Epithelial cell of proximal tubule (primary cell): ENCODE results near the gene ADRB1. TPM values are rescaled to one million over a fixed set of nuclear protein-coding genes. Genes with fewer than 3 reads are reported as not detected.

Source experiments
- DNase-seq: peaks from one replicate; pipeline ENCODE4 v3.0.0-alpha.2; 2011; ENCODE audit warnings: low read depth
- H3K4me3 ChIP-seq: 2 replicates; pipeline ENCODE4 v1.5.1; 2011; ENCODE audit warnings: low read depth, mild to moderate bottlenecking, low read length
- CTCF ChIP-seq: conservative IDR thresholded peaks from 2 replicates; pipeline ENCODE4 v1.5.1; 2012; ENCODE audit warnings: low read depth, mild to moderate bottlenecking, low read length
- total RNA-seq: library from RNA; depleted of rRNA; stranded (reverse); fragments of >200 nt; gene quantifications from 2 replicates; pipeline ENCODE4 v1.2.3, GENCODE V29; 2015

The ADRB1 gene
- total RNA-seq, 1 donor from 2014 or later, result 0.06 TPM

GRCh38 chr10:114017873-114018272 lies 25.8 kb upstream of the ADRB1 start:
- H3K4me3 ChIP-seq, result no peak overlapping the region
- no peak for DNase-seq
- no peak for TF ChIP-seq CTCF

- no peak for TF ChIP-seq CTCF
- no peak overlapping the region for H3K4me3 ChIP-seq
- DNase-seq, result no peak
Measured at GRCh38 chr10:114019226-114019625, 24.4 kb upstream of the ADRB1 start.

DNA sequence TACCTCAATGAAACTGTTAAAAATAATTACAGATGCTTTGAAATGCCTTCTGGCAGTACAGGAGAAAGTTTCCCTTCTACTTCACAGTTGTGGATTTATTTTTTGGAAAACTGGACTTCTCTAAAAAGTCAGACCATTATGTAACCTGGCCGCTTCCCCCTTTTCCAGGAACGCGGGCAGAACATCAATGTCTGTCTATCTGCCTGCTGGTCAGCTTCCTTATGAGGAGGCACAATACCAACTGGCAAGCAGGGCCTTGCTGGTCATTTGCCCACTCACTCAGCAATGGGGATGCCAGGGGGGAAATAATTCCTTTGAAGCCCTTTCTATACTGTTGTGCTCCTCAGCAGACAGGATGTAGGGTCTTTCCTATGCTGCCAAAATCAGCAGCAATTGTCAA lies 22.5 kb upstream of the ADRB1 start:
- no peak for DNase-seq
- no peak overlapping the region for H3K4me3 ChIP-seq
- TF ChIP-seq CTCF, result no peak

GRCh38 chr10:114021717-114022680 lies 21.7 kb upstream of the ADRB1 start:
- TF ChIP-seq CTCF, result no peak
- H3K4me3 ChIP-seq, result no peak overlapping the region
- DNase-seq, result no peak

DNA sequence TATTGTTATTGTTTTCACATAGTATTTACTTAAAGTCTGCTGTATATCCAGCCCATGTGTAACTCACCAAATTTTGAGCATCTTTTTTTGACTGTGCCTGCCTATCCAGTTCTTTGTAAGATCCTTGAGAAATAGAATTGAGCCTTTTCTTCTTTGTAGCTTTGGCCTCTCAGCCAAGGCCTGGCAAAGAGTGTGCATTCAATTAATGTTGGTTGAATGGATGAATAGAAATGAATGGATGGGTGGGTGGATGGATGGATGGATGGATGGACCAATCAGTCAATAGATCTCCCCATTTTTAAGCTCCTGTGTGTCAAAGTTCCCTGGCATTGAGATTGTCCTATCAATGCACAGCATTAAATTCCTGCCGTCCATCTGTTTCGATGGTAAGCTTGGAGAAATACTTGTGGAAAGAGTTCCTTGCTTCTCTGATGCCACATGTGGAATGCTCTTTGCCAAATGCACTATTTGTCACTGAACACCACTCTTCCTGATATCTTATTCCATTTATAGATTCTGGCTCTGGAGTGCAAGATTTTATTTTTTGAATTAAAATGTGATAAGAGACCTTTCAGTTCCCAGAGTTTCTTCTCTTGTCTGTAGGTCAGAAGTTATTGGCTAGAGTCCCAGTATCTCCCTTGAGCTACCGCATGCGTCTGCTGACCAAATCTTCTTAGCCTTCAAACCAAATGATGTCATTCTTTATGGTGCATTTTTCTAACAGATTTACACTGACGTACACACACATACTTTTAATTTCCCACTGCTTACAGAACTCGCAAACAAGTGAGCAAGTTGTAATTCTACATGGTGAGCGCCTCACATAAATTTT lies 20.7 kb upstream of the ADRB1 start:
- DNase-seq, result no peak
- no peak for TF ChIP-seq CTCF
- no peak overlapping the region for H3K4me3 ChIP-seq

DNA sequence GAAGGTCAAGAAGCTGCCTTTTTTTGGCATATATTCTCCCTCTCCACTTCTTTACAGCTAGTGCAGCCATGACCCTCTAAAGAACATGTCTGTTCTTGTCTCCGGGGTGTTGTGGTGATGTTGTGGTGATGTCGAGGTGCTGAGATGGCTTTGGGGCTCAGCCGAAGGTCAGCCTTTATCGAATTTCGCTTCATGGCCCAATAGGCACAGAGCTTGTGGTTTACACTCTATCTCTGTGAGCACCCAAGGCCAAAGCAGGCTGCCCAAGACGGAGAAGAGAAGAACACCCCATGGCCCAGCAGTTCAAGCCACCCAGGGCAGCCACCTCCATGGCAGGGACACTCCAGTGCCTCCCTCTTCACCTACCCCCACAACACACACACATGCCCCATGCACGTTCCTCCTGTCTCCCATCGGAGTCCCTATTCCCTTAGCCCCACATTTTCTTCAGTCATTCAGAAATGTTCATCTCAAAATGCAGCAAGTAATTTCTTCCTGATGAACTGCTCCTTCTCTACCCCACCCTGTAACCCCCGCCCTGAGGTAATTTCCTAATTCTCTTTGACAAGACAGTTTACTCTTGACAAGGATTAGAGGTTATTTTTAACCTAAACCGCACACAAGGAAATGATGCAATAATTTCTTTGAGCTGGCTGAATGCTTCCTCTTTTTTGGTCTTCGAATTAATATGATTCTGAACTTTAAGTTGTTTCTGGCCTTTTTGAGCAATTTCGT lies 18.6 kb upstream of the ADRB1 start:
- H3K4me3 ChIP-seq, result no peak overlapping the region
- TF ChIP-seq CTCF, result no peak
- DNase-seq, result no peak
